Activated T-cell treated with anti-CD3 and anti-CD28 coated beads, Interleukin-2, amount 50 U/mL, for 4 hours (primary cell): ENCODE data around the gene SLC30A9. TPM values are rescaled to one million over a fixed set of nuclear protein-coding genes. Genes with fewer than 3 reads are reported as not detected.

Source experiments
- ATAC-seq, 2 donors: fragments of 200-7000 bp; cut with Tn5 transposase; one replicate each; pipeline ENCODE4 v1.10.0; 2021
- DNase-seq: peaks from one replicate; pipeline ENCODE4 v3.0.0-alpha.2; 2020
- H3K27me3 Mint-ChIP-seq: one replicate; pipeline ENCODE4 v1.8.0; 2021; ENCODE audit warnings: low read depth, mixed read lengths
- H3K36me3 Mint-ChIP-seq: one replicate; pipeline ENCODE4 v1.8.0; 2022; ENCODE audit warnings: mixed read lengths; ENCODE audit not compliant: insufficient read depth
- H3K4me1 Mint-ChIP-seq: one replicate; pipeline ENCODE4 v1.8.0; 2021; ENCODE audit warnings: low read depth, mixed read lengths
- H3K4me3 Mint-ChIP-seq: one replicate; pipeline ENCODE4 v1.8.0; 2021; ENCODE audit warnings: mild to moderate bottlenecking, moderate library complexity, mixed read lengths
- H3K9me3 Mint-ChIP-seq: one replicate; pipeline ENCODE4 v1.8.0; 2021; ENCODE audit warnings: mixed read lengths
- total RNA-seq, 3 donors: library from RNA; stranded (reverse); gene quantifications; one replicate each; pipeline ENCODE4 v1.2.1, GENCODE V29; 2021

The SLC30A9 gene
- 10 to 100 TPM; 36.4 to 44.3 (median 37.6) TPM for total RNA-seq

DNA sequence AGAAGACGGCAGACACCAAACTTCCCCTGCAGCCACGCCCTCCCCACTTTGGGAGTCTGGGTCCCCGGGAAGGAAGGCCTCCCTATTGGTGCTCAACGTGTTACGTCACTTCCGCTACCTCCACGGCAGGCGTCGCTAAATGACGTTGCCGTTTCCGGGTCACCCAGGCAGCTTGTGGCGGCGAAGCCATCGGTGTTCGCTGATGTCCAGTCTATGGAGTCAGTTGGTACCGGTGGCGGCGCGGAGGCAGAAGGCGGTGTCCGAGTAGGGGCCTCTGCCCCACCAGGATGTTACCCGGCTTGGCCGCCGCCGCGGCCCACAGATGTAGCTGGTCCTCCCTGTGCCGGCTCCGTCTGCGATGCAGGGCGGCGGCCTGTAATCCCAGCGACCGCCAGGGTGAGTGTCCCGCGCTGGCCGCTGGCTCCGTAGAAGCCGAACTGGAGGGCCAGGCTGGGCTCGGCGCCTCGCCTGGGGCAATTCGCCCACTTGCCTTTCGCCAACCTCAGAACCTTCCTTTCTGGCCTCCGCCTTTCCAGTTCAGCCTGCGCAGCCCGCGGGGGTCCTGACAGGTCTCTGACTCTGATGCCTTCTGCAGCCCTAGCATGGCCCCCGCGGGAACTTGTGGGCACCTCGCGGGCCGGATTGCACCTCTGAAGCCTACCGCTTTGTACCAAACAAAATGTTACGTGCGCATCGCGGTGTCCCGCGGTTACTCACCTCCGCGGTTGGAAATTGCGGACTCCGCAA, at the start of gene SLC30A9:
Gene SLC30A9, plus strand, starts transcription at position 166 of the 747 bp plus-strand sequence. Its CDS starts 122 bp downstream, at position 288.
- peak; percentile 97 for ATAC-seq
- no peaks in the 10 kb centered on the region for H3K9me3 Mint-ChIP-seq
- H3K36me3 Mint-ChIP-seq: peaks cover 3% of the 10 kb centered on the region
- peaks cover 27% of the 10 kb centered on the region for H3K4me1 Mint-ChIP-seq
- H3K4me3 Mint-ChIP-seq: peak within 1 kb of the TSS; percentile 91
- peak; percentile 88 for DNase-seq
- H3K27me3 Mint-ChIP-seq: no peaks in the 10 kb centered on the region

DNA sequence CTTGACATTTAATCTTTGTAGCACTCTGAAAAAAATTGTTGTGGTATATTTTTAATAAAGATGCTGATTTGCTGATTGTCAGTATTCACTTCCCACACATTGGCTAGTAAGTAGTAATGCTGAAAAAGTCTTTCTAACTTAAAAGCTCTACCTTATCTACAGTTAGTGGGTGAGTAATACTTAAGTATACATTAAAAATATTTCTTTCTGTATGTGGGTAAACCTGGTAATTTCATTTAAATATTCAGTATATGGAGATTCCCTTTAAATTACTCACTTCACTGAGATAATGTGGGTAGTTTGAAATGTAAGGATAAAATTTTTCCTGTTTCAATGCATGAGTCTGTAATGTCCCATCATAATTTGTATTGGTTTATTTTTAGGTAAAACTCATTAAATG, 49.5 kb upstream of the SLC30A9 start:
- DNase-seq: no peak
- H3K27me3 Mint-ChIP-seq: no peaks in the 10 kb centered on the region
- no peak overlapping the region for H3K4me3 Mint-ChIP-seq
- H3K4me1 Mint-ChIP-seq: peaks cover 33% of the 10 kb centered on the region
- no peaks in the 10 kb centered on the region for H3K9me3 Mint-ChIP-seq
- H3K36me3 Mint-ChIP-seq: peaks cover 38% of the 10 kb centered on the region
- no peak for ATAC-seq

DNA sequence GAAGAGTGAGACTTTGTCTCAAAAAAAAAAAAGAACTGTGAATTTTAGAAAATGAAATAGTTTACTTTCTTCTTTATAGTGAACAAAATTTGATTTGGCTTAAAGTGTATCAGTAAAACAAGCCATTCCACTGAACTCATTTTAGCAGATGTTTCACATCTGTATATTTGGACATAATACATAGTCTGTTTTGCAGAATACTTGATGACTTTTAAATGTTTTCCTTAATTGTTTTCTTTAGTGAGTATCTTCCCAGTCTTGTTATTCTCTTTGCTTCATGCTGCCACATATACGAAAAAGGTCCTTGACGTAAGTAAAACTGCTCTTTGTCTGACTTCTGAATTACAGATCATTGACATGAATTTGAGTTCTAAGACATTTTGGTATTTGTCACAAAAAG, 46.8 kb upstream of the SLC30A9 start:
- Mint-ChIP-seq H3K9me3 (no peaks in the 10 kb centered on the region), H3K4me3 (no peak overlapping the region), H3K27me3 (no peaks in the 10 kb centered on the region), H3K36me3 (peaks cover 36% of the 10 kb centered on the region), H3K4me1 (peaks cover 12% of the 10 kb centered on the region)
- ATAC-seq (no peak), DNase-seq (no peak)

DNA sequence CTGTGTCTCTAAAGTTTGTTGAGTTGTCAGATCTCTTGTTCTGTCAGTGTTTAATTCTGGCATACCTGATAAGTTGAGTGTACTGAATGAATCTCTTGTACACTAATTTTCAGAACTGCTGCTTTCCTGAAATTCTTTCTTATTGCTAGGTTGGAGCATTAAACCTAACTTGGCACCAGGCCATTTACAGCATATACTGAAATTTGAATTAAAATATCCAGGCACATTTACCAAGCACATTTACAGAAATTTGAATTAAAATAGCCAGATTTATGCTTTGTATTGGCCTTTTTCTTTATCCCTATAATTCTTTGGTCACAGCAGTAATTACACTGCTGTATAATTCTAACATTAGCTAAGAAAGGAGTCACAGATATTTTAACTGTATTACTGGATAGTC, 46.2 kb upstream of the SLC30A9 start:
- Mint-ChIP-seq H3K27me3 (no peaks in the 10 kb centered on the region), H3K4me1 (peaks cover 10% of the 10 kb centered on the region), H3K36me3 (peaks cover 40% of the 10 kb centered on the region), H3K4me3 (no peak overlapping the region), H3K9me3 (no peaks in the 10 kb centered on the region)
- no peak for DNase-seq
- no peak for ATAC-seq

DNA sequence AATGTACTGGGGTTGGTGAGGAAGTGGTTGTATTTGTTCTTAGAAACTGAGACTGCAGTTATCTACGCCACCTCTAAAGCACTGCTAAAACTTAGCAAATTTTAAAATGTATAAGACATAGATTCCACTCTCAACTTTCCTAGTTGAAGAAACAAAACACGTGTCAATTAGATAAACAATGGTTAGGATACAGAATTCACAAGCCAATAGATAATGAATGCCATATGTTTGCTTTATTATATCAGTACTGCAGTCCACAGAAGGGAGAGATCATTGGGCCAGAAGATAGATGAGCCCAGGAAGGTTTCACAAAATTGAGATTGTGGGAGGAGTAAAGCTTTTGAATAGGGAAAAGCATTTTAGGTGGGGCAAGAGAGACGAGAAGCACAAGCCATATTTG, 40.8 kb upstream of the SLC30A9 start:
- peaks cover 50% of the 10 kb centered on the region for H3K36me3 Mint-ChIP-seq

DNA sequence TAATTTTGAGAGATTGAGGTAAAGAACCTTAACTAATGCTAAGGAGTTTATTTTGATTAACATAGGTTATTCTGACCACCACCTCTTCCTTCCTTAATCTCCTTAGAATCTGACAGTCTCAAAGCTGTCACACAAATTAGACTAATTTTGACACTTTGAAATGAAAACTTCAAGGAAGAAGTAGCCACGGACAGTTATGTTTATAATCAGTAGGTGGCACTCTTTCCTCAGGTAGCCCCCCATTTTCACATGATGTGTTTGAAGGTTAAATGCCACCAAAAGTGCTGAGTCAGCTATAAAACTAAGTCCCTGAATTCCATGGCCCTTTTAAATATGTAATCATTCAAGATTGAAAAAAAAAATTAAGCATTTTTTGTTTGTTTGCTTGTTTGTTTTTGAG, 32.7 kb upstream of the SLC30A9 start:
- no peak overlapping the region for H3K4me3 Mint-ChIP-seq
- H3K9me3 Mint-ChIP-seq: no peaks in the 10 kb centered on the region
- H3K27me3 Mint-ChIP-seq: no peaks in the 10 kb centered on the region
- H3K4me1 Mint-ChIP-seq: no peaks in the 10 kb centered on the region
- DNase-seq (no peak), ATAC-seq (peak in 1 of 2 donors; percentile 30)
- peaks cover 21% of the 10 kb centered on the region for H3K36me3 Mint-ChIP-seq

More for the DNA sequence above, 40.8 kb upstream of the SLC30A9 start:
- Mint-ChIP-seq H3K27me3 (no peaks in the 10 kb centered on the region), H3K4me1 (peaks cover 3% of the 10 kb centered on the region), H3K9me3 (no peaks in the 10 kb centered on the region), H3K4me3 (no peak overlapping the region)
- ATAC-seq (no peak), DNase-seq (no peak)

DNA sequence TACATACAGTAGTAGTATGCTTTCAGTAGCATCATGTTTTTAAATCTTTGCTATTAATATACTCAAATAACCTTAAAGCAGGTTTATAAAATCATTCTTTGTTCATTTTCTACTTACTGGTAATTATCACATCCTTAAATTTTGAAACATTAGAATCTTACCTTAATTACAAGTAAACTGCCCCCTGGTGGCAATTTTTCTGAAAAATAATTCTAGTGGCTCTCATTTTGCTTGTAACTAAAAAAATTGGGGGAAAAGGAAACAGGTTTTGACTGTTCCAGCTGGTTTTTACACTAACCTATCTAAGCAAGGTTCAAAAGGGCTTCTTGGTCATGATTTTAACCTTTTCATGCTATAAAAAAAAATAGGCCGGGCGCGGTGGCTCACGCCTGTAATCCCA, 27.2 kb upstream of the SLC30A9 start:
- H3K27me3 Mint-ChIP-seq: no peaks in the 10 kb centered on the region
- peaks cover 4% of the 10 kb centered on the region for H3K9me3 Mint-ChIP-seq
- ATAC-seq: no peak
- H3K36me3 Mint-ChIP-seq: peaks cover 3% of the 10 kb centered on the region
- H3K4me3 Mint-ChIP-seq: no peak overlapping the region
- H3K4me1 Mint-ChIP-seq: no peaks in the 10 kb centered on the region
- no peak for DNase-seq

DNA sequence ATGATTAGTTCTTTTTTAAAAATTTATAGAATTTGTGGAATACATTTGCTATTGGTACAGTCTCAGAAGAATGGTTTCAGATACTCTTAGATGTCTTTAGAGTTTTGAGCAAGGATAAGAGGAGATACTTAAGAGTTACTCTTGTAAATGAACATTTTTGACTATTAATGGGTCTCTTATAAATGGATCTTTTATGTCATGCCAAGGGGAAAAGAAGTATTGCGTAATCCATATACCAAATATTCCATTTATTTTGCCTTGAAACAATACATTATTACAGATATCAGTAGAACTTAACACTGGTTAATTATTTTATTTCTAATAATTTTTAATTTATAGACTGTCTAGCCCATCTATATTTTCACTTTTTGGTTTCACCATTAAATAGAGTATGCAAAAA, 25.9 kb upstream of the SLC30A9 start:
- no peak for ATAC-seq
- H3K36me3 Mint-ChIP-seq: no peaks in the 10 kb centered on the region

DNA sequence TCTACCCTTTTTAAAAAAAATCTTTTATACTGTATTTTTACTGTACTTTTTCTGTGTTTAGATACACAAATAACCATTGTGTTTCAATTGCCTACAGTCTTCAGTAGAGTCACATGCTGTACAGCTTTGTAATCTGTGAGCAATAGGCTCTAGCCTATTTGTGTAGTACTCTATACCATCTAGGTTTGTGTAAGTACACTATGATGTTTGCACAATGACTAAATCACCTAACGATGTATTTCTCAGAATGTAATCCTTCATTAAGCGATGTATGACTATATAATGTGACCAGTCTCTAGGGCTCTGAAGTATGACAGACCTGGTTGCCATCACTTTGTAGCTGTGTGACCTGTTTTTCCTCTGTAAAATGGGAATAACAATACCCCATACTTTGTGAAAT, 22.9 kb upstream of the SLC30A9 start:
- Mint-ChIP-seq H3K27me3 (no peaks in the 10 kb centered on the region), H3K4me3 (no peak overlapping the region), H3K4me1 (no peaks in the 10 kb centered on the region), H3K36me3 (no peaks in the 10 kb centered on the region), H3K9me3 (peaks cover 11% of the 10 kb centered on the region)
- no peak for DNase-seq
- ATAC-seq: no peak

More for the DNA sequence above, 25.9 kb upstream of the SLC30A9 start:
- peaks cover 7% of the 10 kb centered on the region for H3K9me3 Mint-ChIP-seq
- no peaks in the 10 kb centered on the region for H3K4me1 Mint-ChIP-seq
- H3K4me3 Mint-ChIP-seq: no peak overlapping the region
- H3K27me3 Mint-ChIP-seq: no peaks in the 10 kb centered on the region
- DNase-seq: no peak

DNA sequence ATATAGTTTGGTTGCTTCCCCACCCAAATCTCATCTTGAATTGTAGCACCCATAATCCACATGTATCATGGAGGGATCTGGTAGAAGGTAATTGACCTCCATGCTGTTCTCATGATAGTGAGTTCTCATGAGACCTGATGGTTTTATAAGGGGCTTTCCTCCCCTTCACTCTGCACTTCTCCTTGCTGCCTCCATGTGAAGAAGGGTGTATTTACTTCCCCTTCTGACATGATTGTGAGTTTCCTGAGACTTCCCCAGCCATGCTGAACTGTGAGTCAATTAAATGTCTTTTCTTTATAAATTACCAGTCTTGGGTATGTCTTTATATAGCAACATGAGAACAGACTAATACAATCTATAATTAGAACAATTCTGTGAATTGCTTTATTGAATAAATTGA, 20.7 kb upstream of the SLC30A9 start:
- no peaks in the 10 kb centered on the region for H3K27me3 Mint-ChIP-seq
- H3K4me1 Mint-ChIP-seq: no peaks in the 10 kb centered on the region

DNA sequence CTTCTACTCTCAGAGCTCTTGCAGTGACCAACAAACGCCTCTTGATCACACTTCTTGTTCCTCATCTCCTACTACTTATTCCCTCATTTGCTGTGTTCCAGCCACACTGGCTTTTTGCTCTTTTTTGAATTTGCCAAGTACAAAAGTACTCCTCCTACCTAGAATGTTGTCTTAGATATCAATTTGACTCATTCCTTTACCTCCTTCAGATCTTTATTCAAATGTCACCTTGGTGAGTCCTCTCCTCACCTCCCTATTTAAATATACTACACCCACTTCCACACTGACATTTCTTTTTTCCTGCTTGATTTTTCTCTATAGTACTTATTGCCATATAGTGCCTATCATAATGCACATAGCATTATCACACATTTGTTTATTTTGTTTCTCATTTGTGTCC, 15.0 kb upstream of the SLC30A9 start:
- Mint-ChIP-seq H3K4me3 (no peak overlapping the region), H3K27me3 (no peaks in the 10 kb centered on the region)

More for the DNA sequence above, 20.7 kb upstream of the SLC30A9 start:
- H3K36me3 Mint-ChIP-seq: no peaks in the 10 kb centered on the region
- no peak for ATAC-seq
- H3K9me3 Mint-ChIP-seq: peaks cover 11% of the 10 kb centered on the region
- DNase-seq: no peak
- H3K4me3 Mint-ChIP-seq: no peak overlapping the region

DNA sequence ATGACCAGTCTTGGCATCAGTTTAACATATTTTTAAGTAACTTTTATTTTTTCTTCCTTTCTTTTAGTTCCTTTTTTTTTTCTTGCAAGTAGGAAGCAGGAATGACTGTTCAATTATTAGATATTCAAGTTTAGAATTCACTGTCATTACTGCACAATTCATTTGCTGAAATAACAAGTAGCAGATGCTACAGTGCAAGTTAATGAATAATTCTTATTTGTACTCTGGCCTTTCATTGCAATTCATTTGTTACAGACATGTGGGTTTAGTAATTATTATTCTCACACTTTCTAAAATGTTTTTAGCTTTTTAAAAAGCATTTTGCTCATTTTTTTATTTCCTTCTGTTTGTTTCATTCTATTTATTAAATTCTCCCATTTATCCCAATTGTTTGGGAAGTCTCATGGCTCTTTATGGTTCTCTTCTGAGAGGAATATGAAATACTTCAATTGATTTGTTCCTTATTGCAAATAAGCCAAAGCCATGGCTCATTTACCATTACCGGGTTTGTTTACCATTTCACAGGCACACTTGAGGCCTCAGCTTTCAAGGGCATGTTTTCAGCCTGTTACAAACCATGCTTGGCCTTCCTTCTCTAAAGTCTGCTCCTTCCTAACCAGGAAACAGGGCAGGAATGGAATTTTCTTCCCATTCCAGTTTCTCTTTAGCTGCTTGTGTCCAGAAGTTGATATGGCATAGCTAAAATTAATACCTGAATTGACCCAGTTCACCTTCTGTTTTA, 13.4 kb upstream of the SLC30A9 start:
- no peak for ATAC-seq
- H3K27me3 Mint-ChIP-seq: no peaks in the 10 kb centered on the region
- no peak for DNase-seq
- peaks cover 2% of the 10 kb centered on the region for H3K36me3 Mint-ChIP-seq
- H3K4me3 Mint-ChIP-seq: no peak overlapping the region
- H3K4me1 Mint-ChIP-seq: no peaks in the 10 kb centered on the region
- peaks cover 3% of the 10 kb centered on the region for H3K9me3 Mint-ChIP-seq

More for the DNA sequence above, 15.0 kb upstream of the SLC30A9 start:
- H3K4me1 Mint-ChIP-seq: no peaks in the 10 kb centered on the region
- H3K36me3 Mint-ChIP-seq: no peaks in the 10 kb centered on the region
- H3K9me3 Mint-ChIP-seq: peaks cover 4% of the 10 kb centered on the region
- DNase-seq (no peak), ATAC-seq (no peak)

DNA sequence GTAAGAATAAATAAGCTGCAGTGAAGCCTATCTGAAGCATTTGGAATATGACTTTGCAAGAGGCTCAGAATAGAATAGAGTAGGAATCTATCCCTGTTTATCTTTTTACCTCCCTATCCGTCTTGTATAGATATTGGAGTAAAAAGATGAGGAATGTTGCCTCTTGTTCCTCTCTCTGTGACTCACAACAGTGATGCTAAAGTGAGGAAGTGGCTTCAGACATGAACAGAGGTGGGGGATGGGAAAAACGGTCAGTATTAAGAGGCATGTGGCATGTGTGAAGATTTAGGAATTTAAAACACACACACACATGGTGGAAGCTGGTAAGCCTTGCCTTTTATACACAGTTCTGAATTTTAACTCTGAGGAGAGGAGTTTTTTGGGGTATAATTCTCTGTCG, 12.6 kb upstream of the SLC30A9 start:
- ATAC-seq: no peak
- Mint-ChIP-seq H3K4me1 (no peaks in the 10 kb centered on the region), H3K4me3 (no peak overlapping the region), H3K27me3 (no peaks in the 10 kb centered on the region), H3K9me3 (no peaks in the 10 kb centered on the region), H3K36me3 (peaks cover 2% of the 10 kb centered on the region)
- no peak for DNase-seq

DNA sequence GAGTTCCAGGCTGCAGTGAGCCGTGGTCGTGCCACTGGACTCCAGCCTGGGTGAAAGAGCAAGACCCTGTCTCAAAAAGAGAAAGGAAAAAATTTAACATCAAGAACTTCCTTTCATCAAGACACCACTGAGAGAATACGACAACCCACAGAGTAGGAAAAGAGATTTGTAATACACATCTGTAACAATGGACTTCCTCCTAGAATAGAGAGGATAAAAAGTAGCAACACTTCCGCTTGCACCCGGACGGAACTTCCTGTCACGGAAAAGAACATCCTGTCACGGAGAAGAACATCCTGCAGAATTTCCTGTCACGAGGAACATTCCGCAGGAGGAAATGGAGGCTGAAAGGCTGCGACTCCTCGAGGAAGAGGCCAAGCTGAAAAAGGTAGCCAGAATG, 8.9 kb upstream of the SLC30A9 start, which contains the start of gene DCAF4L1:
Gene DCAF4L1, plus strand, starts transcription at position 301 of the 400 bp plus-strand sequence. Its CDS starts 37 bp downstream, at position 338.
- Mint-ChIP-seq H3K4me3 (no peak within 1 kb of the TSS), H3K27me3 (no peaks in the 10 kb centered on the region), H3K36me3 (peaks cover 2% of the 10 kb centered on the region), H3K4me1 (no peaks in the 10 kb centered on the region), H3K9me3 (no peaks in the 10 kb centered on the region)
- DNase-seq (no peak), ATAC-seq (no peak)

DNA sequence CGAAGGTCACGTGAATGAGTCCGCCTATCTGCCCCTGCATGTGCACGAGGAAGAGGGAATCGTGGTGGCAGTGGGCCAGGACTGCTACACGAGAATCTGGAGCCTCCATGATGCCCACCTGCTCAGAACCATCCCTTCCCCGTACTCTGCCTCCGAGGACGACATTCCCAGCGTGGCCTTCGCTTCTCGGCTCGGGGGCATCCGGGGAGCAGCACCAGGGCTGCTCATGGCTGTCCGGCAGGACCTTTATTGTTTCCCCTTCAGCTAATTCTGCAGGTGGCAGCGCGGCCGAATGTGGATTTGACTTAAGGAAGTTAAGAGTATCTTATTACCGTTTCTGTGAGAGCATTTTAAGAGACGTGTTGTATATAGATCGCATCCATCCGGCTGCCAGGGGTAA, 7.6 kb upstream of the SLC30A9 start:
- ATAC-seq (no peak), DNase-seq (no peak)
- no peak overlapping the region for H3K4me3 Mint-ChIP-seq
- H3K4me1 Mint-ChIP-seq: no peaks in the 10 kb centered on the region
- no peaks in the 10 kb centered on the region for H3K27me3 Mint-ChIP-seq
- no peaks in the 10 kb centered on the region for H3K9me3 Mint-ChIP-seq
- H3K36me3 Mint-ChIP-seq: peaks cover 2% of the 10 kb centered on the region
